SU-DHL-6 (cell line): ENCODE results near the gene IL12RB2.

Experiments
- H2AFZ ChIP-seq: fragments of 200-600 bp; sonication (generic); 2 replicates; pipeline ENCODE4 v1.6.1; 2014; ENCODE audit warnings: low read depth, mild to moderate bottlenecking, moderate library complexity, mixed read lengths, antibody characterized with exemption, low read length; ENCODE audit not compliant: severe bottlenecking
- H3F3A ChIP-seq: fragments of 200-600 bp; shearing (Covaris generic); 2 replicates; pipeline ENCODE4 v1.6.0; 2016; ENCODE audit warnings: antibody characterized with exemption, mild to moderate bottlenecking; ENCODE audit not compliant: insufficient read depth
- H3K27ac ChIP-seq: fragments of 200-600 bp; sonication (generic); 2 replicates; pipeline ENCODE4 v1.5.1; 2016; ENCODE audit warnings: low read depth, mild to moderate bottlenecking, low read length, moderate library complexity, mixed read lengths
- H3K27me3 ChIP-seq: fragments of 200-600 bp; sonication (generic), shearing (Covaris generic); 2 replicates; pipeline ENCODE4 v1.6.0; 2014; ENCODE audit warnings: mild to moderate bottlenecking, low read length
- H3K36me3 ChIP-seq: fragments of 200-600 bp; sonication (generic); 2 replicates; pipeline ENCODE4 v1.6.1; 2014; ENCODE audit warnings: mild to moderate bottlenecking, low read length, mixed read lengths
- H3K4me2 ChIP-seq: fragments of 300-600, 200-600 bp; shearing (Covaris generic), sonication (generic); 2 replicates; pipeline ENCODE4 v1.6.0; 2014; ENCODE audit warnings: low read length, low read depth, mild to moderate bottlenecking; ENCODE audit not compliant: poor library complexity, severe bottlenecking
- H3K4me3 ChIP-seq: fragments of 200-600 bp; sonication (generic); 2 replicates; pipeline ENCODE4 v1.5.1; 2014; ENCODE audit warnings: antibody characterized with exemption, low read length, mild to moderate bottlenecking, mixed read lengths; ENCODE audit not compliant: insufficient read depth, poor library complexity, severe bottlenecking
- H3K79me2 ChIP-seq: fragments of 200-600 bp; sonication (generic); 2 replicates; pipeline ENCODE4 v1.6.1; 2014; ENCODE audit warnings: mild to moderate bottlenecking, low read length, moderate library complexity; ENCODE audit not compliant: insufficient read depth
- H3K9ac ChIP-seq: fragments of 200-600 bp; sonication (generic); 2 replicates; pipeline ENCODE4 v1.7.0; 2014; ENCODE audit warnings: mild to moderate bottlenecking, low read length
- H3K9me2 ChIP-seq: fragments of 200-600 bp; sonication (generic); replicated peaks from 2 replicates; pipeline ENCODE4 v1.6.1; 2014; ENCODE audit warnings: low read length; ENCODE audit not compliant: insufficient read depth
- H3K9me3 ChIP-seq: fragments of 200-600 bp; sonication (generic); 2 replicates; pipeline ENCODE4 v1.6.1; 2014; ENCODE audit warnings: low read length, mixed read lengths; ENCODE audit not compliant: insufficient read depth
- H4K20me1 ChIP-seq: fragments of 200-600 bp; sonication (generic); 2 replicates; pipeline ENCODE4 v1.6.1; 2014; ENCODE audit warnings: low read depth, mild to moderate bottlenecking, antibody characterized with exemption, low read length, moderate library complexity, mixed read lengths
- CTCF ChIP-seq: fragments of 200-600 bp; sonication (generic); IDR thresholded peaks from one replicate; pipeline ENCODE4 v1.5.1; 2017; ENCODE audit warnings: antibody characterized with exemption, mild to moderate bottlenecking, low read length, moderate library complexity; ENCODE audit not compliant: insufficient read depth, poor library complexity, severe bottlenecking
- EZH2phosphoT487 ChIP-seq: fragments of 200-600 bp; sonication (generic), shearing (Covaris generic); conservative IDR thresholded peaks from 2 replicates; pipeline ENCODE4 v1.6.1; 2018; ENCODE audit warnings: mild to moderate bottlenecking, antibody characterized with exemption, low read length, moderate library complexity, mixed read lengths

IL12RB2 gene

DNA sequence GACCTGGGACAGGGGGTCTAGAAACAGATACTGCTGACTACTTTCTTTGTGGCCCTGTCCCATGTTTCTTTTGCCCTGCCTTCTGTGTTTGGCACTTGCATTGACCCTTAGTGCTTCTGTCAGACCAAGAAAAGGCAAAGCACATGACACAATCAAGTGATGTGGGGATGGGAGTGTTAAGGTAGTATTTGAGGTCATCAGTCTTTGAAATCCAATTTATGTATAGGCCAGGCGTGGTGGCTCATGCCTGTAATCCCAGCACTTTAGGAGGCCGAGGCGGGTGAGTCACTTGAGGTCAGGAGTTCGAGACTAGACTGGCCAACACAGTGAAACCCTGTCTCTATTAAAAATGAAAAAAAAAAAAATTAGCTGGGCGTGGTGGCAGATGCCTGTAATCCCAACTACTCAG, 96.5 kb downstream of the IL12RB2 start:
- no peak overlapping the region for H3K9ac ChIP-seq
- H3K27ac ChIP-seq, result no peak overlapping the region
- no peaks in the 10 kb centered on the region for H3K9me3 ChIP-seq
- no peak overlapping the region for H3K4me3 ChIP-seq
- H3K9me2 ChIP-seq, result no peaks in the 10 kb centered on the region
- H4K20me1 ChIP-seq, result peaks cover 10% of the 10 kb centered on the region; the same call in 1 of the 2 replicates
- no peaks in the 10 kb centered on the region for H3K79me2 ChIP-seq
- H3K27me3 ChIP-seq, result no peaks in the 10 kb centered on the region
- H3K36me3 ChIP-seq, result 0 out of 2 replicates have a peak, but pooled peaks cover 4% of the 10 kb centered on the region
- no peak overlapping the region for H3K4me2 ChIP-seq
- H2AFZ ChIP-seq, result no peak overlapping the region
- TF ChIP-seq CTCF (no peak), EZH2phosphoT487 (no peak)
- H3F3A ChIP-seq, result peaks cover 54% of the 10 kb centered on the region

GRCh38 chr1:67405473-67406245, 98.0 kb downstream of the IL12RB2 start:
- H3K27ac ChIP-seq, result no peak overlapping the region

GRCh38 chr1:67407498-67407897, 99.8 kb downstream of the IL12RB2 start:
- Histone ChIP-seq H3F3A (peaks cover 66% of the 10 kb centered on the region), H4K20me1 (peaks cover 34% of the 10 kb centered on the region; the same call in 1 of the 2 replicates)

More at GRCh38 chr1:67405473-67406245, 98.0 kb downstream of the IL12RB2 start:
- Histone ChIP-seq H3K79me2 (0 out of 2 replicates have a peak, but pooled peaks cover 5% of the 10 kb centered on the region), H3K9me3 (no peaks in the 10 kb centered on the region), H3K4me2 (no peak overlapping the region), H3K9me2 (no peaks in the 10 kb centered on the region), H4K20me1 (peaks cover 20% of the 10 kb centered on the region; the same call in 1 of the 2 replicates), H2AFZ (no peak overlapping the region), H3K9ac (no peak overlapping the region), H3K27me3 (no peaks in the 10 kb centered on the region), H3F3A (peaks cover 65% of the 10 kb centered on the region), H3K4me3 (no peak overlapping the region), H3K36me3 (peaks cover 14% of the 10 kb centered on the region)
- TF ChIP-seq CTCF (no peak), EZH2phosphoT487 (no peak)

More at GRCh38 chr1:67407498-67407897, 99.8 kb downstream of the IL12RB2 start:
- Histone ChIP-seq H3K27ac (no peak overlapping the region), H3K9me2 (no peaks in the 10 kb centered on the region), H3K4me3 (no peak overlapping the region), H3K79me2 (0 out of 2 replicates have a peak, but pooled peaks cover 5% of the 10 kb centered on the region), H3K4me2 (no peak overlapping the region), H3K27me3 (no peaks in the 10 kb centered on the region), H3K9ac (no peak overlapping the region), H3K36me3 (peaks cover 28% of the 10 kb centered on the region), H3K9me3 (no peaks in the 10 kb centered on the region), H2AFZ (no peak overlapping the region)
- TF ChIP-seq CTCF (no peak), EZH2phosphoT487 (no peak)
